NCI-H1694 (cell line): ENCODE data around the gene CYP21A2.
"Not testable (repeated sequence)": the region's sequence is repeated elsewhere in the genome, so short reads cannot be mapped to it uniquely, and the experiment has no call there.

Experiments used
- DNase-seq: peaks from one replicate; lab custom pipeline; 2025; lab: John Stamatoyannopoulos, UW

The CYP21A2 gene

DNA sequence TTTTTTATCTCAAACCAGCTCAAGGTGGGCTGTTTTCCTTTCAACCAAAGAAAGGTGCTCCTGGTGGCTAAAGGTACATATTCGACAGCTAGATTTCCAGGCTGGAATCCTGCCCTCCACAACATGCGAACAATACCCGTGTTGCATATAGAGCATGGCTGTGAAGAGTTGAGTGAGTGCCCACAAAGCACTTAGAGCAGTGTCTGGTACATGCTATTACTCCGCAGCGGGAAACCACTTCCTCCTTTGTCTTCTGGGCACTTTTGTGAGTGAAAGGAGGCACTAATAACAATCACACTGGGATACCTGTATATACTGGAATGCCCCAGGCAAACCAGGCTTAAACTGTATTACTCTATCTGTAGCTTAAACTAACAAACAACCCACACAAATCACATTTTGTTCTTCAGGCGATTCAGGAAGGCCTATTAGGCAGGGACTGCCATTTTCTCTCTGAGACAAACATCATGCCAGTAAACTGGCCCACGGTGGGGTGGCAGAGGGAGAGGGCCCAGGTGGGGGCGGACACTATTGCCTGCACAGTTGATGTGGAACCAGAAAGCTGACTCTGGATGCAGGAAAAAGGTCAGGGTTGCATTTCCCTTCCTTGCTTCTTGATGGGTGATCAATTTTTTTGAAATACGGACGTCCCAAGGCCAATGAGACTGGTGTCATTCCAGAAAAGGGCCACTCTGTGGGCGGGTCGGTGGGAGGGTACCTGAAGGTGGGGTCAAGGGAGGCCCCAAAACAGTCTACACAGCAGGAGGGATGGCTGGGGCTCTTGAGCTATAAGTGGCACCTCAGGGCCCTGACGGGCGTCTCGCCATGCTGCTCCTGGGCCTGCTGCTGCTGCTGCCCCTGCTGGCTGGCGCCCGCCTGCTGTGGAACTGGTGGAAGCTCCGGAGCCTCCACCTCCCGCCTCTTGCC lies at the start of gene CYP21A2:
Gene CYP21A2, plus strand, starts transcription at position 818 of the 927 bp plus-strand sequence. Its CDS starts 8 bp downstream, at position 826.
- DNase-seq = not testable (repeated sequence)

DNA sequence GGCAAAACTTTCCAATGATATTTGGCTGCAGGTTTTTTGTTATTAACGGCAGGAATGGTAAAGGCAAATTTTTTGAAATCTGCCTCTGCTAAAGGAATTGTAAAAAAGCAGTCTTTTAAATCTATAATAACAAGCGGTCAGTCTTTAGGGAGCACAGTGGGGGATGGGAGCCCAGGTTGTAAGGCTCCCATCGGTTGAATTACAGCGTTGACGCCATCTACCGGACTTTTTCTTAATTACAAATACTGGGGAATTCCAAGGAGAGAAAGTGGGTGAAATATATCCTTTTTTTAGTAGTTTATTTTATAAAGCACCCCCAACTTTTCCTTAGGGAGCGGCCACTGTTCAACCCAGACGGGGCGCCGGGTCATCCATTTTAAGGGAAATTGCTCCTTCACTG lies 48.9 kb upstream of the CYP21A2 start:
- not testable (repeated sequence) for DNase-seq

DNA sequence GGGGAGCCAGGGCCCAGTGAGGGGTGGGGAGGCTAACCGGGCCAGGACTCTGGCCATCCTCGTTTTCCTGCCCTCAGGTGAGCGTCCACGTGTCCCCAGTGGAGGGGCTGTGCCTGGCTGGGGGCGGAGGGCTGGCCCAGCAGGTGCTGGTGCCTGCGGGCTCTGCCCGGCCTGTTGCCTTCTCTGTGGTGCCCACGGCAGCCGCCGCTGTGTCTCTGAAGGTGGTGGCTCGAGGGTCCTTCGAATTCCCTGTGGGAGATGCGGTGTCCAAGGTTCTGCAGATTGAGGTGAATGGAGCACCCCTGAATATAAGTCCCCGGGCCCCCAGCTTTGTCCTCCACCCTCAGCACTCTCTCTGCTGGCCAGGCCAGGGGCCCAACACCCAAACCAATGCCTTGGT lies 43.8 kb upstream of the CYP21A2 start:
- not testable (repeated sequence) for DNase-seq

DNA sequence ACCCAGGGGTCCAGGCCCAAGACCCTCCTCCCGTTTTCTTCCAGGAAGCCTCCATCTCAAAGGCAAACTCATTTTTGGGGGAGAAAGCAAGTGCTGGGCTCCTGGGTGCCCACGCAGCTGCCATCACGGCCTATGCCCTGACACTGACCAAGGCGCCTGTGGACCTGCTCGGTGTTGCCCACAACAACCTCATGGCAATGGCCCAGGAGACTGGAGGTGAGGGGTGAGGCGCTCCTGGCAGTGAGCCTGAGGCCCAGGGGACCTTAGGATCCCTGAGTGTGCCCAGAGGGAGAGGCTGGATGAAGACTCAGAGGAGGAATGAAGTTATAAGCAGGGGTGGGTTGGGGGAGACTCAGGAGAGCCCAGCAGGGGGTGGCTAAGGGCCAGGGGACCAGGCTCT lies 41.8 kb upstream of the CYP21A2 start:
- not testable (repeated sequence) for DNase-seq

DNA sequence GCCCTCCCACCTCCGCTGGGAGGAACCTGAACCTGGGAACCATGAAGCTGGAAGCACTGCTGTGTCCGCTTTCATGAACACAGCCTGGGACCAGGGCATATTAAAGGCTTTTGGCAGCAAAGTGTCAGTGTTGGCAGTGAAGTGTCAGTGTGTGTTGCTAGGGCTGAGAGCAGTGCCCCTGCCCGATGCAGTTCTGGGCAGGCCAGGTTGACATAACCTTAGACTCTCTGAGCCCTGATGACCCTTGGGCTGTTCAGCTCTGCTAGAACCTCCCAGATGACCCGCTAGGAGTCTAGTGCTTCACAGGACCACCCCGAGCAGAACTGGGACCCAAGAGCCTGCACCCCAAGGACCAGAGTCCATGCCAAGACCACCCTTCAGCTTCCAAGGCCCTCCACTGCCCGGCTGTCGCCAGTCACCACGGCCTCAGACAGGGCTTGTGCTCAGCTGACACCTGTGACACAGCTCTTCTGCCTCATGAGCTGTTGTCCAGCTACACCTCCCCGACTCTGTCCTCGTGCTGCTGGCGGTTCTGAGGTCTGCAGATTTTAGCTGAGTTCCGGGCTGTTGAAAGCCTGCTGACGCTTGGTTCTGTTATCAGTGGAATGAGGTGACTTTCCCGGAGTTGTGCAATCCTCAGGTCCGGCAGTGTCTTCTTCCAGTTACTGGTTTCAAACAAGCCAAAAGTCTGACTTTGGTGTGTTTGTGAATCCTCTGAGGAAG lies 35.5 kb upstream of the CYP21A2 start:
- not testable (repeated sequence) for DNase-seq

DNA sequence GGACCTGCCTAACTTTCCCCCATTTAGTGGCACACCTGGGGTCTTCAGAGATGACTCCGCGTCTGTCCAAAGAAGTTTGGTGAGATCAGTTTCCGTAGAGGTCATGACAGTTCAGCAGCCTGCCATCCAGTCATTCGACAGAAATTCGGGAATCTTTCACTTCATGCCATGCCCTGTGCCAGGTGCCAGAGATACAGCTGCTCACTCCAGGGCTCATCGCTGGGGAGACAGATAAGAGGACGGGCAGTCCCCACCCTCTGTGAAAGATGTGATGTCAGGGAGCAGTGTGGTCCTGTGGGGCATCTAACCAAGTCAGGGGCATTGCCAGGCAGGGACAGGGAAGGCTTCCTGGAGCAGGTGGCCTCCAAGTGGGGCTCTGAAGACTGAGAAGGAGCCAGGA lies 34.9 kb upstream of the CYP21A2 start:
- DNase-seq = not testable (repeated sequence)

DNA sequence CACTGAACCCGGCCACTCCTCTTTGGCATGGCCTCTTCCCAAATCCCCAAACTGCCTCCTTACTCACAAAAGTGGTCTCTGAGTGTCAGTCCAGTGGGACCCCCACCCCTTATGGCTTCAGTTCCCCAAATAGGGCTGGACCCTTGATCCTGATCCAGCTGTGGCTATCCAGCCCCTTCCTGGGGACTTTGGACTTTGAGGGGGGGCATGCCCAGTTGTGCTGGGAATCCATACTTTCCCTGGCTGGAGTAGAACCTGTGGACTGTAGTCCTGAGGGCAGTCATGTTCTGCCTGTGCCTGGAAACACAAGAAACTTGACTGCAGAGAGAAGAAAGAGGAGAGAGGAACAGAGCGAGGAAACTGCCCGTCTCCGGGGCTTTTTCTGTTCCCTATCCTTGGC lies 33.8 kb upstream of the CYP21A2 start:
- DNase-seq = not testable (repeated sequence)

DNA sequence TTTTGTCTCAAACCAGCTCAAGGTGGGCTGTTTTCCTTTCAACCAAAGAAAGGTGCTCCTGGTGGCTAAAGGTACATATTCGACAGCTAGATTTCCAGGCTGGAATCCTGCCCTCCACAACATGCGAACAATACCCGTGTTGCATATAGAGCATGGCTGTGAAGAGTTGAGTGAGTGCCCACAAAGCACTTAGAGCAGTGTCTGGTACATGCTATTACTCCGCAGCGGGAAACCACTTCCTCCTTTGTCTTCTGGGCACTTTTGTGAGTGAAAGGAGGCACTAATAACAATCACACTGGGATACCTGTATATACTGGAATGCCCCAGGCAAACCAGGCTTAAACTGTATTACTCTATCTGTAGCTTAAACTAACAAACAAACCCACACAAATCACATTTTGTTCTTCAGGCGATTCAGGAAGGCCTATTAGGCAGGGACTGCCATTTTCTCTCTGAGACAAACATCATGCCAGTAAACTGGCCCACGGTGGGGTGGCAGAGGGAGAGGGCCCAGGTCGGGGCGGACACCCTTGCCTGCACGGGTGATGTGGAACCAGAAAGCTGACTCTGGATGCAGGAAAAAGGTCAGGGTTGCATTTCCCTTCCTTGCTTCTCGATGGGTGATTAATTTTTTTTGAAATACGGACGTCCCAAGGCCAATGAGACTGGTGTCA lies 33.2 kb upstream of the CYP21A2 start:
- DNase-seq = not testable (repeated sequence)

DNA sequence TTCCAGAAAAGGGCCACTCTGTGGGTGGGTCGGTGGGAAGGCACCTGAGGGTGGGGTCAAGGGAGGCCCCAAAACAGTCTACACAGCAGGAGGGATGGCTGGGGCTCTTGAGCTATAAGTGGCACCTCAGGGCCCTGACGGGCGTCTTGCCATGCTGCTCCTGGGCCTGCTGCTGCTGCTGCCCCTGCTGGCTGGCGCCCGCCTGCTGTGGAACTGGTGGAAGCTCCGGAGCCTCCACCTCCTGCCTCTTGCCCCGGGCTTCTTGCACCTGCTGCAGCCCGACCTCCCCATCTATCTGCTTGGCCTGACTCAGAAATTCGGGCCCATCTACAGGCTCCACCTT lies 32.7 kb upstream of the CYP21A2 start:
- DNase-seq = not testable (repeated sequence)

DNA sequence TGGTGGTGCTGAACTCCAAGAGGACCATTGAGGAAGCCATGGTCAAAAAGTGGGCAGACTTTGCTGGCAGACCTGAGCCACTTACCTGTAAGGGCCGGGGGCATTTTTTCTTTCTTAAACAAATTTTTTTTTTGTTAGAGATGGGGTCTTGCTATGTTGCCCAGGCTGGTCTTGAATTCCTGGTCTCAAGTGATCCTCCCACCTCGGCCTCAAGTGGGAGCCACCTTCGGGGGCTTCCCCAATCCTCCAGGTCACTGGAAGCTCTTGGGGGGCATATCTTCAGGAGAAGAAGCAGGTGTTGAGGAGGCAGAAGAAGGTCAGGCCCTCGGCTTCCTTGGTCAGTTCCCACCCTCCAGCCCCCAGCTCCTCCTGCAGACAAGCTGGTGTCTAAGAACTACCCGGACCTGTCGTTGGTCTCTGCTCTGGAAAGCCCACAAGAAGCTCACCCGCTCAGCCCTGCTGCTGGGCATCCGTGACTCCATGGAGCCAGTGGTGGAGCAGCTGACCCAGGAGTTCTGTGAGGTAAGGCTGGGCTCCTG lies 32.2 kb upstream of the CYP21A2 start:
- DNase-seq = not testable (repeated sequence)

DNA sequence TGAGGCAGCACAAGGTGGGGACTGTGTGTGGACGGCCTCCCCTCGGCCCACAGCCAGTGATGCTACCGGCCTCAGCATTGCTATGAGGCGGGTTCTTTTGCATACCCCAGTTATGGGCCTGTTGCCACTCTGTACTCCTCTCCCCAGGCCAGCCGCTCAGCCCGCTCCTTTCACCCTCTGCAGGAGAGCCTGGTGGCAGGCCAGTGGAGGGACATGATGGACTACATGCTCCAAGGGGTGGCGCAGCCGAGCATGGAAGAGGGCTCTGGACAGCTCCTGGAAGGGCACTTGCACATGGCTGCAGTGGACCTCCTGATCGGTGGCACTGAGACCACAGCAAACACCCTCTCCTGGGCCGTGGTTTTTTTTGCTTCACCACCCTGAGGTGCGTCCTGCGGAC lies 31.1 kb upstream of the CYP21A2 start:
- DNase-seq = not testable (repeated sequence)

DNA sequence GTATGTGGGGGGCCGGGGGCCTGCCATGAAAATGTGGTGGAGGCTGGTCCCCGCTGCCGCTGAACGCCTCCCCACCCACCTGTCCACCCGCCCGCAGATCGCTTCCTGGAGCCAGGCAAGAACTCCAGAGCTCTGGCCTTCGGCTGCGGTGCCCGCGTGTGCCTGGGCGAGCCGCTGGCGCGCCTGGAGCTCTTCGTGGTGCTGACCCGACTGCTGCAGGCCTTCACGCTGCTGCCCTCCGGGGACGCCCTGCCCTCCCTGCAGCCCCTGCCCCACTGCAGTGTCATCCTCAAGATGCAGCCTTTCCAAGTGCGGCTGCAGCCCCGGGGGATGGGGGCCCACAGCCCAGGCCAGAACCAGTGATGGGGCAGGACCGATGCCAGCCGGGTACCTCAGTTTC lies 30.2 kb upstream of the CYP21A2 start:
- DNase-seq = not testable (repeated sequence)

DNA sequence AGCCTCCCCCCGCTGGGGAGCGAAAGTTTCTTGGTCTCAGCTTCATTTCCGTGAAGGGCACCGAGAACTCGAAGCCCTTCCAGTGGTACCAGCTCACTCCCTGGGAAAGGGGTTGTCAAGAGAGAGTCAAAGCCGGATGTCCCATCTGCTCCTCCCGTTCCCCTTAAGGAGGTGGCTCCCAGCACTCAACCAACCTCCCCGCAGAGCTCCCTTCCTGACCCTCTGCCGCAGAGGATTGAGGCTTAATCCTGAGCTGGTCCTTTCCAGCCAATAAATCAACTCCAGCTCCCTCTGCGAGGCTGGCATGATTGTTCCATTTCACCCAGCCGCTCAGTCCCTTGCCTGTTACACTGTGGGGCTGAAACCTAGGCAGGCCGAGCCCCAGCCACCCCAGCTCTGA lies 29.6 kb upstream of the CYP21A2 start:
- DNase-seq = not testable (repeated sequence)

DNA sequence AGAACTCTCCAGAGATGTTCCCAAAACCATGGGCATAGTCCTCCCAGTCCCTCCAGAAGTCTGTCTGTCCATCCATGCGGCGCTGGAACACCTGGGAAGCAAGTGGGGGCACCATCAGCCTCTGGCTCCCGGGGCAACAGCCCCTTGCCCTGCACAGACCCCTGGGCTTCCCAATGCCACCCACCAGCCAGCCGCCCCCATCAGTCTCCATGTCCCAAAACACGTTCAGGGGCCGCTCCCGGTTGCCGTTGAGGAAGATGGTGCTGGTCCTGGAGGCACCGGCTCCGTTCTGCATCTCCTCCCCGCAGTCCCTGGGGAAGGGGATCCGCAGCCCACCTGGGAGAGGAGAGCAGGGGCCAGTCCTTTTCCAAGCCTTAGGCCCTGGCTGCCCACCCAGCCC lies 28.7 kb upstream of the CYP21A2 start:
- not testable (repeated sequence) for DNase-seq

DNA sequence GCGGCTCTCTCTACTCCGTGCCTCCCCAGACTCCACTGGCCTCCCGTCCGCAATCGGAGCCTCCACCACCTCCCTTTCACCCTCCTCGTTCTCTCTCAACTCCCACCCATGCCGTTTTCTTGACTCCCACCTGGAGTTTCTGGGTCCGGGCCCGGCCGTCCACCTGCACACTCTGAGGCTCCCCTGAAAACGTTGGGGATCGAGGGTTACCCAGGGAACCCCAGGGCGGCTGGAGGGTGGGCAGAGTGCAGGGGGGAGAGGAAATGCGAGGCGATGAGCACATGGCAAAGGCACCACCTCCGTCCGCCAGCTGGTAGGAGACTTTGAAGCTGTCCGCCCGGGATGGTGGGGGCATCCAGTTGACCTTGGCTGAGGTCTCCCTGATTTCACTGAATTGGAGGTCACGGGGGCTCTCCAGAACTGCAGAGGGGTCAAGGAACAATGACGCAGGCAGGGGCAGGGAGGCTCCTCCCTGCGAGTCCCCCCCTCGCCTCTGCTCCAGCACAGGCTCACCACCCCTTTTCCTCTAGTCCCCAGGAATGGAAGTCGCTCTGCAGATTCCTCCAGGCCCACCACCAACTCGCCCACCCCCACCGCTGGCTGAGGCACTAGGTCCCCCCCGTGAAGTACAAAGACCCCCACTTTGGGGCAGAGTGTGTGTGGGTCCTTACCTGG lies 27.2 kb upstream of the CYP21A2 start:
- not testable (repeated sequence) for DNase-seq

DNA sequence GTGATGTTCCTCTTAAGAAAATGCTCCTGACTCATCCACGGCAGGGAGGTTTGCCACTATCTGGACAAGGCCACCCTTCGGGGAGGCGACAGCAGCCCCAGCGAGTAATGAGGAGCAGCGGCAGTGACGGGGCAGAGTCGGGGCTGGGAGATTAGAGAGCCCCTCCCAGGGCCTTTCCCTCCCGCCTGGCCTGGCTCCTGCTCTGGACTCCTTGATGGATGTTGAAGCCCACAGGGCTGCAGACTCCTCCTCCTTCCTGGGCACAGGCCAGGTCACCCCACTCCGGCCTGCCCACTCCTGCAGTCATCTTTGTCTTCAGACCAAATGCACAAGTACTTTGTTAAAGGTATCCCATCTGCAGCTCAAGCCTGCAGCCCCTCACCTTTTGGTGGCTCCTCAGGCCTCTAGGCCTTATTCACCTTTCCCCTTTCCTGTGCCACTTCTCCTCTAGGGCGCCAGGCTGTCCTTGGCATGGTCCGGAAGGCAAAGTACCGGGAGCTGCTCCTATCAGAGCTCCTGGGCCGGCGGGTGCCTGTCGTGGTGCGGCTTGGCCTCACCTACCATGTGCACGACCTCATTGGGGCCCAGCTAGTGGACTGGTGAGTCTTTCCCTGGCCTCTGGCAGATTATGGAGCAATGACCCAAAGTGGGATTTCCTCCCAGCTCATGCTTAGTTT lies 25.1 kb upstream of the CYP21A2 start:
- not testable (repeated sequence) for DNase-seq

DNA sequence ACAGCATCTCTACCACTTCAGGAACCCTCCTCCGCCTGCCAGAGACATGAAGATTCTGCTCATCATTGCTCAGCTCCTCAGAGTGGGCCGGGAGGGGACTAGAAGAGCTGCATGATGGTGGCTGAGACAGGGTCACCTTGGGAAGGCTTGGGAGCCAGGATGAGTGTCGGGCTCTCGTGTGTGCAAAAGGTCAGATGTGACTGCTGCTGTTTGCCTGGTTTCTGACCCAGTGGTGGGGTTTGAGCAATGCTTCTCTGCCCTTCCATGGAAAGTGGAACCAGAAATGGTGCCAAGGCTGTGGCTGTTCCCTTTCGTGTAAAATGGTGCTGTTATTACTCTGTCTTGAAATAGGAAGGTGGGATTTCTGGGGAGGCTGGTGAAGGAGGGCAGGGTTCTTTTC lies 24.5 kb upstream of the CYP21A2 start:
- DNase-seq = not testable (repeated sequence)

DNA sequence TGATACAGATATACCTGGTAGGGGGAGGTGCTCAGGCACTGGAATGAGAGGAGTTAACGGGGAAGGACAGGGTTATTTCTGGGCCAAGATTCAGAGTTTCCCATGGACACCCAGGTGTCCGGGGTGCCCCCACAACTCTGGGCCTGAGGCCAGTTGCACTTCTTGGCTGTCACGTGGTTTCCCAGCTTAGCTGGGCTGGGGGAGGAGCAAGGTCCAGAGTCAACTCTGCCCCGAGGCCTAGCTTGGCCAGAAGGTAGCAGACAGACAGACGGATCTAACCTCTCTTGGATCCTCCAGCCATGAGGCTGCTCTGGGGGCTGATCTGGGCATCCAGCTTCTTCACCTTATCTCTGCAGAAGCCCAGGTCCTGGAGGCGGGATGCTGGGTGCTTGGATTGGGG lies 23.7 kb upstream of the CYP21A2 start, which contains the start of gene C4B:
Gene C4B, plus strand, starts transcription at position 249 of the 400 bp plus-strand sequence. Its CDS starts 51 bp downstream, at position 300.
- not testable (repeated sequence) for DNase-seq

DNA sequence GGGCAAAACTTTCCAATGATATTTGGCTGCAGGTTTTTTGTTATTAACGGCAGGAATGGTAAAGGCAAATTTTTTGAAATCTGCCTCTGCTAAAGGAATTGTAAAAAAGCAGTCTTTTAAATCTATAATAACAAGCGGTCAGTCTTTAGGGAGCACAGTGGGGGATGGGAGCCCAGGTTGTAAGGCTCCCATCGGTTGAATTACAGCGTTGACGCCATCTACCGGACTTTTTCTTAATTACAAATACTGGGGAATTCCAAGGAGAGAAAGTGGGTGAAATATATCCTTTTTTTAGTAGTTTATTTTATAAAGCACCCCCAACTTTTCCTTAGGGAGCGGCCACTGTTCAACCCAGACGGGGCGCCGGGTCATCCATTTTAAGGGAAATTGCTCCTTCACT lies 16.1 kb upstream of the CYP21A2 start:
- DNase-seq = not testable (repeated sequence)

DNA sequence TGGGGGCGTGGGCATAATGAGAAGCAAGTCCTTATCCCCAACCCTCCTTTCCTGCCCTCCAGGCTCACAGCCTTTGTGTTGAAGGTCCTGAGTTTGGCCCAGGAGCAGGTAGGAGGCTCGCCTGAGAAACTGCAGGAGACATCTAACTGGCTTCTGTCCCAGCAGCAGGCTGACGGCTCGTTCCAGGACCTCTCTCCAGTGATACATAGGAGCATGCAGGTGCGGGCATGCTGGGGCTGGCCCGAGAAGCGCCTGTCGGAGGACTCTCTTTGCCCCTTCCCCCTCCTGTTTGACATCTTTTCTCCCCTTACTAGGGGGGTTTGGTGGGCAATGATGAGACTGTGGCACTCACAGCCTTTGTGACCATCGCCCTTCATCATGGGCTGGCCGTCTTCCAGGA lies 9.6 kb upstream of the CYP21A2 start:
- not testable (repeated sequence) for DNase-seq

DNA sequence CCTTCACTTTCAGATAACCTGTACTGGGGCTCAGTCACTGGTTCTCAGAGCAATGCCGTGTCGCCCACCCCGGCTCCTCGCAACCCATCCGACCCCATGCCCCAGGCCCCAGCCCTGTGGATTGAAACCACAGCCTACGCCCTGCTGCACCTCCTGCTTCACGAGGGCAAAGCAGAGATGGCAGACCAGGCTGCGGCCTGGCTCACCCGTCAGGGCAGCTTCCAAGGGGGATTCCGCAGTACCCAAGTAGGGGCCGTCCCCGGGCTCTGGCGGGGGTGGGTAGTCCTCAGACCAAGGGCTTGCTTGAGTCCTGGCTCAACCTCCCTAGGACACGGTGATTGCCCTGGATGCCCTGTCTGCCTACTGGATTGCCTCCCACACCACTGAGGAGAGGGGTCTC lies 8.7 kb upstream of the CYP21A2 start:
- DNase-seq = not testable (repeated sequence)
